SU-DHL-6 (cell line): ENCODE measurements around the gene BTNL3.

Experiments
- H2AFZ ChIP-seq: fragments of 200-600 bp; sonication (generic); 2 replicates; pipeline ENCODE4 v1.6.1; 2014; ENCODE audit warnings: low read depth, mild to moderate bottlenecking, moderate library complexity, mixed read lengths, antibody characterized with exemption, low read length; ENCODE audit not compliant: severe bottlenecking
- H3F3A ChIP-seq: fragments of 200-600 bp; shearing (Covaris generic); 2 replicates; pipeline ENCODE4 v1.6.0; 2016; ENCODE audit warnings: antibody characterized with exemption, mild to moderate bottlenecking; ENCODE audit not compliant: insufficient read depth
- H3K27ac ChIP-seq: fragments of 200-600 bp; sonication (generic); 2 replicates; pipeline ENCODE4 v1.5.1; 2016; ENCODE audit warnings: low read depth, mild to moderate bottlenecking, low read length, moderate library complexity, mixed read lengths
- H3K27me3 ChIP-seq: fragments of 200-600 bp; sonication (generic), shearing (Covaris generic); 2 replicates; pipeline ENCODE4 v1.6.0; 2014; ENCODE audit warnings: mild to moderate bottlenecking, low read length
- H3K36me3 ChIP-seq: fragments of 200-600 bp; sonication (generic); 2 replicates; pipeline ENCODE4 v1.6.1; 2014; ENCODE audit warnings: mild to moderate bottlenecking, low read length, mixed read lengths
- H3K4me2 ChIP-seq: fragments of 300-600, 200-600 bp; shearing (Covaris generic), sonication (generic); 2 replicates; pipeline ENCODE4 v1.6.0; 2014; ENCODE audit warnings: low read length, low read depth, mild to moderate bottlenecking; ENCODE audit not compliant: poor library complexity, severe bottlenecking
- H3K4me3 ChIP-seq: fragments of 200-600 bp; sonication (generic); 2 replicates; pipeline ENCODE4 v1.5.1; 2014; ENCODE audit warnings: antibody characterized with exemption, low read length, mild to moderate bottlenecking, mixed read lengths; ENCODE audit not compliant: insufficient read depth, poor library complexity, severe bottlenecking
- H3K79me2 ChIP-seq: fragments of 200-600 bp; sonication (generic); 2 replicates; pipeline ENCODE4 v1.6.1; 2014; ENCODE audit warnings: mild to moderate bottlenecking, low read length, moderate library complexity; ENCODE audit not compliant: insufficient read depth
- H3K9ac ChIP-seq: fragments of 200-600 bp; sonication (generic); 2 replicates; pipeline ENCODE4 v1.7.0; 2014; ENCODE audit warnings: mild to moderate bottlenecking, low read length
- H3K9me2 ChIP-seq: fragments of 200-600 bp; sonication (generic); replicated peaks from 2 replicates; pipeline ENCODE4 v1.6.1; 2014; ENCODE audit warnings: low read length; ENCODE audit not compliant: insufficient read depth
- H3K9me3 ChIP-seq: fragments of 200-600 bp; sonication (generic); 2 replicates; pipeline ENCODE4 v1.6.1; 2014; ENCODE audit warnings: low read length, mixed read lengths; ENCODE audit not compliant: insufficient read depth
- H4K20me1 ChIP-seq: fragments of 200-600 bp; sonication (generic); 2 replicates; pipeline ENCODE4 v1.6.1; 2014; ENCODE audit warnings: low read depth, mild to moderate bottlenecking, antibody characterized with exemption, low read length, moderate library complexity, mixed read lengths
- CTCF ChIP-seq: fragments of 200-600 bp; sonication (generic); IDR thresholded peaks from one replicate; pipeline ENCODE4 v1.5.1; 2017; ENCODE audit warnings: antibody characterized with exemption, mild to moderate bottlenecking, low read length, moderate library complexity; ENCODE audit not compliant: insufficient read depth, poor library complexity, severe bottlenecking
- EZH2phosphoT487 ChIP-seq: fragments of 200-600 bp; sonication (generic), shearing (Covaris generic); conservative IDR thresholded peaks from 2 replicates; pipeline ENCODE4 v1.6.1; 2018; ENCODE audit warnings: mild to moderate bottlenecking, antibody characterized with exemption, low read length, moderate library complexity, mixed read lengths

The BTNL3 gene

GRCh38 chr5:180976518-180976917 lies 12.1 kb upstream of the BTNL3 start:
- no peaks in the 10 kb centered on the region for H3K79me2 ChIP-seq
- H4K20me1 ChIP-seq, result no peaks in the 10 kb centered on the region
- peak overlapping the region; percentile 46 for H3K4me2 ChIP-seq
- H3K36me3 ChIP-seq, result no peaks in the 10 kb centered on the region
- no peak overlapping the region for H3K4me3 ChIP-seq
- TF ChIP-seq EZH2phosphoT487 (no peak), CTCF (no peak)
- H3K9me2 ChIP-seq, result no peaks in the 10 kb centered on the region
- peak overlapping the region; percentile 36 for H3K9ac ChIP-seq
- H3F3A ChIP-seq, result peaks cover 22% of the 10 kb centered on the region
- no peaks in the 10 kb centered on the region for H3K27me3 ChIP-seq
- peak overlapping the region; percentile 19 for H2AFZ ChIP-seq
- no peaks in the 10 kb centered on the region for H3K9me3 ChIP-seq
- H3K27ac ChIP-seq, result peak overlapping the region; percentile 90

GRCh38 chr5:180977852-180978251 lies 10.8 kb upstream of the BTNL3 start:
- Histone ChIP-seq H3K27me3 (no peaks in the 10 kb centered on the region), H3K27ac (peak overlapping the region; percentile 90), H3K79me2 (no peaks in the 10 kb centered on the region), H3K36me3 (no peaks in the 10 kb centered on the region), H3K9me2 (no peaks in the 10 kb centered on the region), H3F3A (peaks cover 22% of the 10 kb centered on the region), H3K9ac (peak overlapping the region; percentile 36; the same call in 1 of the 2 replicates), H2AFZ (peak overlapping the region; percentile 27), H3K9me3 (no peaks in the 10 kb centered on the region), H3K4me3 (no peak overlapping the region), H3K4me2 (peak overlapping the region; percentile 46), H4K20me1 (no peaks in the 10 kb centered on the region)
- no peak for TF ChIP-seq EZH2phosphoT487
- no peak for TF ChIP-seq CTCF

- H3K9me2 ChIP-seq, result no peaks in the 10 kb centered on the region
- 0 out of 2 replicates have a peak, but pooled peaks cover 3% of the 10 kb centered on the region for H3F3A ChIP-seq
- H3K27ac ChIP-seq, result no peak overlapping the region
- no peak for TF ChIP-seq CTCF
- no peak for TF ChIP-seq EZH2phosphoT487
- no peak overlapping the region for H3K9ac ChIP-seq
- H3K4me2 ChIP-seq, result no peak overlapping the region
- H3K36me3 ChIP-seq, result no peaks in the 10 kb centered on the region
- H3K9me3 ChIP-seq, result no peaks in the 10 kb centered on the region
- H3K27me3 ChIP-seq, result no peaks in the 10 kb centered on the region
- no peaks in the 10 kb centered on the region for H4K20me1 ChIP-seq
- H2AFZ ChIP-seq, result no peak overlapping the region
- no peaks in the 10 kb centered on the region for H3K79me2 ChIP-seq
- no peak overlapping the region for H3K4me3 ChIP-seq
Observed at GRCh38 chr5:180982008-180982741, 6.5 kb upstream of the BTNL3 start.
